Activated naive CD4-positive, alpha-beta T cell treated with anti-CD3 and anti-CD28 coated beads for 36 hours (primary cell): ENCODE results near the gene CD6. TPM values are rescaled to one million over a fixed set of nuclear protein-coding genes. Genes with fewer than 3 reads are reported as not detected.

Experiments used
- CTCF ChIA-PET: fragments of 350-600 bp; sonication (Branson Sonifier 250); formaldehyde crosslinking; loops from one replicate; lab custom pipeline; 2021; ENCODE audit warnings: antibody characterized with exemption; lab: Charles Lee
- DNase-seq: peaks from one replicate; pipeline ENCODE4 v3.0.0-alpha.2; 2020
- H3K27ac Mint-ChIP-seq: one replicate; pipeline ENCODE4 v1.8.0; 2021; ENCODE audit warnings: mild to moderate bottlenecking, mixed read lengths
- H3K27me3 Mint-ChIP-seq: one replicate; pipeline ENCODE4 v1.8.0; 2021; ENCODE audit warnings: low read depth, mixed read lengths
- H3K36me3 Mint-ChIP-seq: one replicate; pipeline ENCODE4 v1.8.0; 2021; ENCODE audit warnings: low read depth, mixed read lengths
- H3K4me1 Mint-ChIP-seq: one replicate; pipeline ENCODE4 v1.8.0; 2021; ENCODE audit warnings: low read depth, mixed read lengths
- H3K4me3 Mint-ChIP-seq: one replicate; pipeline ENCODE4 v1.8.0; 2021; ENCODE audit warnings: mild to moderate bottlenecking, moderate library complexity, mixed read lengths
- H3K9me3 Mint-ChIP-seq: one replicate; pipeline ENCODE4 v1.8.0; 2021; ENCODE audit warnings: mixed read lengths
- intact Hi-C: fragments of 100-400 bp; cut with micrococcal nuclease; formaldehyde crosslinking; loops from one replicate; pipeline ENCODE4 v1.15.1; 2023
- total RNA-seq, 2 experiments: library from RNA; stranded (reverse); gene quantifications; one replicate each; pipeline ENCODE4 v1.2.3, GENCODE V29; 2021

The CD6 gene
- total RNA-seq, 2 experiments from 2014 or later = 227 to 234 TPM

- intact Hi-C loops = no loop called here
- H3K4me3 Mint-ChIP-seq = no peak overlapping the region
- peaks cover 25% of the 10 kb centered on the region for H3K4me1 Mint-ChIP-seq
- H3K27me3 Mint-ChIP-seq = no peaks in the 10 kb centered on the region
- CTCF ChIA-PET = no interaction called here
- no peaks in the 10 kb centered on the region for H3K9me3 Mint-ChIP-seq
- no peak for DNase-seq
- H3K36me3 Mint-ChIP-seq = peaks cover 3% of the 10 kb centered on the region
- no peak overlapping the region for H3K27ac Mint-ChIP-seq
Observed at GRCh38 chr11:60948250-60948649, 23.2 kb upstream of the CD6 start.

- CTCF ChIA-PET = interaction anchor here (0.9 to 1.4 kb wide), 3 partner anchors 20 to 119 kb away, joined by 3 to 7 read pairs (median 4); partner anchors contain the start of gene CD6
- Mint-ChIP-seq H3K4me1 (peaks cover 27% of the 10 kb centered on the region), H3K9me3 (no peaks in the 10 kb centered on the region), H3K27ac (no peak overlapping the region), H3K27me3 (no peaks in the 10 kb centered on the region), H3K36me3 (peaks cover 3% of the 10 kb centered on the region), H3K4me3 (peak overlapping the region; percentile 43)
- intact Hi-C loops = loop anchor here (5.0 kb wide), 1 partner anchor 108 kb away; the partner anchor contains the start of gene CCDC86
- no peak for DNase-seq
Observed at GRCh38 chr11:60950024-60950423, 21.5 kb upstream of the CD6 start.

GRCh38 chr11:60950933-60951605 lies 20.4 kb upstream of the CD6 start:
- no peaks in the 10 kb centered on the region for H3K9me3 Mint-ChIP-seq
- peaks cover 27% of the 10 kb centered on the region for H3K4me1 Mint-ChIP-seq
- H3K36me3 Mint-ChIP-seq = peaks cover 2% of the 10 kb centered on the region
- H3K27ac Mint-ChIP-seq = no peak overlapping the region
- intact Hi-C loops = loop anchor here (5.0 kb wide), 1 partner anchor 109 kb away; the partner anchor contains the start of gene CCDC86
- H3K4me3 Mint-ChIP-seq = peak overlapping the region; percentile 68
- peak; percentile 45 for DNase-seq
- H3K27me3 Mint-ChIP-seq = no peaks in the 10 kb centered on the region
- CTCF ChIA-PET = interaction anchor here (1.4 kb wide), 1 partner anchor 120 kb away, joined by 7 read pairs; no protein-coding TSS in a partner anchor

DNA sequence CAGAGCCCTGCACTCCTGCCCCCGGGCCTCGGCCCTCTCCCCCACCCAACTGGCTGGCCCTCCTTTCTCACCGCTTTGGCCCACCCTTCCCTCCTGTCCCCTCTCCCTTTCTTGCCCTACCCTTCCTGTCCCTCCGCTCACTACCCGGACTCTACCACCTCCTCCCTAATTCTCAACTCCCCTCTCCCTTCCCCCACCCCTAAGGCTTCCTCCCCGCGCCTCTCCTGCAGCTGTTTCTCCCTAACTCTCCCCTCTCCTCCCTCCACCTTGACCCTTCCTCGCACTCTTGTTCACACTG lies 19.9 kb upstream of the CD6 start:
- CTCF ChIA-PET = no interaction called here
- Mint-ChIP-seq H3K27ac (peak overlapping the region; percentile 69), H3K4me1 (peaks cover 27% of the 10 kb centered on the region), H3K36me3 (no peaks in the 10 kb centered on the region), H3K27me3 (no peaks in the 10 kb centered on the region), H3K4me3 (peak overlapping the region; percentile 68), H3K9me3 (no peaks in the 10 kb centered on the region)
- intact Hi-C loops = loop anchor here (5.0 kb wide), 1 partner anchor 109 kb away; the partner anchor contains the start of gene CCDC86
- DNase-seq = peak; percentile 15

GRCh38 chr11:60951904-60952741 lies 19.4 kb upstream of the CD6 start, which contains the start of gene SLC15A3:
TSS of gene SLC15A3 (minus strand) at chr11:60952176. CDS start at chr11:60951551, 625 bp downstream.
- DNase-seq = peak; percentile 64
- no peaks in the 10 kb centered on the region for H3K27me3 Mint-ChIP-seq
- CTCF ChIA-PET = interaction anchor here (1.2 kb wide), 1 partner anchor 17 kb away, joined by 3 read pairs; no protein-coding TSS in a partner anchor
- H3K4me1 Mint-ChIP-seq = peaks cover 27% of the 10 kb centered on the region
- intact Hi-C loops = loop anchor here (2.0 to 5.0 kb wide), 2 partner anchors 37 to 110 kb away; partner anchors contain the start of genes CCDC86 and TMEM109
- peak within 1 kb of the TSS; percentile 68 for H3K4me3 Mint-ChIP-seq
- H3K36me3 Mint-ChIP-seq = no peaks in the 10 kb centered on the region
- no peaks in the 10 kb centered on the region for H3K9me3 Mint-ChIP-seq
- peak within 1 kb of the TSS; percentile 69 for H3K27ac Mint-ChIP-seq

GRCh38 chr11:60952742-60953170 lies 18.7 kb upstream of the CD6 start:
- no peaks in the 10 kb centered on the region for H3K27me3 Mint-ChIP-seq
- no peak overlapping the region for H3K27ac Mint-ChIP-seq
- H3K4me1 Mint-ChIP-seq = peaks cover 27% of the 10 kb centered on the region
- CTCF ChIA-PET = interaction anchor here (1.2 to 2.6 kb wide), 3 partner anchors 16 to 121 kb away, joined by 3 to 6 read pairs (median 5); partner anchors contain the start of gene CD6
- H3K9me3 Mint-ChIP-seq = no peaks in the 10 kb centered on the region
- H3K4me3 Mint-ChIP-seq = peak overlapping the region; percentile 68
- no peaks in the 10 kb centered on the region for H3K36me3 Mint-ChIP-seq
- intact Hi-C loops = loop anchor here (2.0 to 5.0 kb wide), 2 partner anchors 38 to 110 kb away; partner anchors contain the start of genes CCDC86 and TMEM109
- DNase-seq = no peak

- Mint-ChIP-seq H3K36me3 (no peaks in the 10 kb centered on the region), H3K4me3 (no peak overlapping the region), H3K27ac (no peak overlapping the region), H3K27me3 (no peaks in the 10 kb centered on the region), H3K4me1 (peaks cover 27% of the 10 kb centered on the region), H3K9me3 (no peaks in the 10 kb centered on the region)
- intact Hi-C loops = loop anchor here (2.0 to 5.0 kb wide), 2 partner anchors 39 to 111 kb away; partner anchors contain the start of genes CCDC86 and TMEM109
- DNase-seq = no peak
- CTCF ChIA-PET = interaction anchor here (0.8 to 2.6 kb wide), 4 partner anchors 18 to 233 kb away, joined by 3 to 6 read pairs (median 4); partner anchors contain the start of gene CD6
Observed at GRCh38 chr11:60953781-60954180, 17.7 kb upstream of the CD6 start.

DNA sequence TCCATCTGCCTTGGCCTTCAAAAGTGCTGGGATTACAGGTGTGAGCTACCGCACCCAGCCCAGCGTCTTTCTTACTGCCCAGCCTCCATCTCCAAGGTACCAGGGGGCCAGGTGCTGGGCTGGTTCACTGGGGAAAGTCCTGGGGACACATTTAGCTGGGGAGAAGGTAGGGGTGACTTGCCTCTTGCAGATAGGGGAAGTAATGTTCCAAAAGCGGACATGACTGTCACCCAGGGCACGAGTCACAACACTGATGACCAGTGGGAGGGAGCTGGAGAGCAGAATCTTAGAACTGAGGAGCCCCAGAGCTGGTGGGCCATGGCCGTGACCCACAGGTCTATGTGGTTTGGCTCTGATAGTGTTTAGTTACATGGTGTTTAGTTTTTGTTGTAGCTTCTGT lies 17.1 kb upstream of the CD6 start:
- Mint-ChIP-seq H3K27ac (no peak overlapping the region), H3K4me1 (peaks cover 27% of the 10 kb centered on the region), H3K4me3 (no peak overlapping the region), H3K27me3 (no peaks in the 10 kb centered on the region), H3K9me3 (no peaks in the 10 kb centered on the region), H3K36me3 (no peaks in the 10 kb centered on the region)
- intact Hi-C loops = loop anchor here (5.0 kb wide), 1 partner anchor 112 kb away; the partner anchor contains the start of gene CCDC86
- no peak for DNase-seq
- CTCF ChIA-PET = interaction anchor here (1.3 to 2.6 kb wide), 4 partner anchors 15 to 233 kb away, joined by 3 to 6 read pairs (median 4); partner anchors contain the start of gene CD6

GRCh38 chr11:60955571-60955970 lies 15.9 kb upstream of the CD6 start:
- intact Hi-C loops = no loop called here
- H3K4me1 Mint-ChIP-seq = peaks cover 19% of the 10 kb centered on the region
- H3K36me3 Mint-ChIP-seq = no peaks in the 10 kb centered on the region
- CTCF ChIA-PET = interaction anchor here (0.6 to 1.3 kb wide), 3 partner anchors 14 to 132 kb away, joined by 3 to 4 read pairs (median 3); no protein-coding TSS in a partner anchor
- H3K4me3 Mint-ChIP-seq = no peak overlapping the region
- no peak overlapping the region for H3K27ac Mint-ChIP-seq
- DNase-seq = no peak
- H3K27me3 Mint-ChIP-seq = no peaks in the 10 kb centered on the region
- no peaks in the 10 kb centered on the region for H3K9me3 Mint-ChIP-seq

GRCh38 chr11:60957188-60957587 lies 14.3 kb upstream of the CD6 start:
- no peaks in the 10 kb centered on the region for H3K36me3 Mint-ChIP-seq
- CTCF ChIA-PET = no interaction called here

GRCh38 chr11:60959431-60959830 lies 12.0 kb upstream of the CD6 start:
- Mint-ChIP-seq H3K4me3 (no peak overlapping the region), H3K27me3 (no peaks in the 10 kb centered on the region), H3K9me3 (no peaks in the 10 kb centered on the region), H3K4me1 (no peaks in the 10 kb centered on the region), H3K27ac (no peak overlapping the region), H3K36me3 (no peaks in the 10 kb centered on the region)
- CTCF ChIA-PET = interaction anchor here (2.8 kb wide), 1 partner anchor 11 kb away, joined by 7 read pairs; no protein-coding TSS in a partner anchor
- no peak for DNase-seq
- intact Hi-C loops = no loop called here

More at GRCh38 chr11:60957188-60957587, 14.3 kb upstream of the CD6 start:
- H3K4me1 Mint-ChIP-seq = peaks cover 11% of the 10 kb centered on the region
- no peak for DNase-seq
- intact Hi-C loops = no loop called here
- H3K27me3 Mint-ChIP-seq = no peaks in the 10 kb centered on the region
- no peak overlapping the region for H3K27ac Mint-ChIP-seq
- no peak overlapping the region for H3K4me3 Mint-ChIP-seq
- H3K9me3 Mint-ChIP-seq = no peaks in the 10 kb centered on the region
